ENCODE data around the gene SF1. TPM values are rescaled to one million over a fixed set of nuclear protein-coding genes. Genes with fewer than 3 reads are reported as not detected.

SF1 gene
- total and polyA plus RNA-seq, 9 of the 15 experiments (the other 6 are each of a cell fraction or from before 2014, with no cell fraction given), result 13.1 to 334 (median 111) TPM

GRCh38 chr11:64800303-64801157 lies 22.2 kb upstream of the SF1 start (continued):
- TF ChIP-seq ZNF592 (IDR thresholded peaks at IDR 0.05), result peak; percentile 65; the same call in 1 of the 2 replicates
- TF ChIP-seq CBFA2T3 (IDR thresholded peaks at IDR 0.05), result peak; percentile 19; the same call in 1 of the 2 replicates
- peak; percentile 29; the same call in 1 of the 2 replicates for TF ChIP-seq ZBTB7A (IDR thresholded peaks at IDR 0.05; ENCODE audit: borderline replicate concordance, control insufficient read depth, low read depth, low read length)
- TF ChIP-seq NR2C2 (CRISPR knock-in tag; IDR thresholded peaks at IDR 0.05), result no peak
- TF ChIP-seq NR2C2 (tag; IDR thresholded peaks at IDR 0.05), result peak; percentile 85
- peak; percentile 20; the same call in 1 of the 2 replicates for TF ChIP-seq DPF2 (IDR thresholded peaks at IDR 0.05)
- TF ChIP-seq L3MBTL2 (IDR thresholded peaks at IDR 0.05), result peak; percentile 54; the same call in 1 of the 2 replicates
- 0 out of 2 replicates have a peak, but pooled peaks have one; percentile 21 for TF ChIP-seq MBD2 (IDR thresholded peaks at IDR 0.05; ENCODE audit: borderline replicate concordance, low read depth)

All from K562 (cell line).